Skeletal muscle tissue (tissue), 4 donors: ENCODE data around the gene TSPAN9. TPM values are rescaled to one million over a fixed set of nuclear protein-coding genes. Genes with fewer than 3 reads are reported as not detected.

Experiments used
- H3K27ac ChIP-seq: one replicate; pipeline ENCODE4 v1.7.0; 2013; ENCODE audit warnings: mild to moderate bottlenecking, low read depth, low read length, inconsistent platforms
- H3K27me3 ChIP-seq, 3 donors: one replicate each; pipeline ENCODE4 v1.7.0; 2013; ENCODE audit warnings: low read length in 3 of 3; ENCODE audit not compliant: control insufficient read depth in 3 of 3, insufficient read depth in 3 of 3
- H3K36me3 ChIP-seq, 3 donors: one replicate each; pipeline ENCODE4 v1.7.0; 2013; ENCODE audit warnings: low read length in 3 of 3; ENCODE audit not compliant: control insufficient read depth in 3 of 3, insufficient read depth in 3 of 3
- H3K4me1 ChIP-seq, 3 donors: one replicate each; pipeline ENCODE4 v1.7.0; 2013; ENCODE audit warnings: low read length in 3 of 3, mild to moderate bottlenecking in 3 of 3; ENCODE audit not compliant: control insufficient read depth in 3 of 3, insufficient read depth in 3 of 3
- H3K4me3 ChIP-seq, 3 donors: one replicate each; pipeline ENCODE4 v1.7.0; 2013; ENCODE audit warnings: low read length in 3 of 3
- H3K9ac ChIP-seq, 3 donors: one replicate each; pipeline ENCODE4 v1.7.0; 2013; ENCODE audit warnings: low read length in 3 of 3, mild to moderate bottlenecking in 3 of 3, moderate library complexity in 2 of 3, low read depth in 1 of 3
- H3K9me3 ChIP-seq, 3 donors: one replicate each; pipeline ENCODE4 v1.7.0; 2013; ENCODE audit warnings: low read length in 3 of 3; ENCODE audit not compliant: control insufficient read depth in 3 of 3
- total RNA-seq: library from RNA; depleted of rRNA; stranded (reverse); fragments of >200 nt; gene quantifications from one replicate; pipeline ENCODE4 v1.2.3, GENCODE V29; 2014
- donor health status: Osteomylitis.

TSPAN9 gene
- total RNA-seq, 1 donor from 2014 or later, result 66.3 TPM

- Histone ChIP-seq H3K4me1 (peaks cover 6 to 33% (median 22%) of the 10 kb centered on the region in 3 donors), H3K4me3 (no peak overlapping the region), H3K36me3 (no peaks in the 10 kb centered on the region), H3K9ac (no peak overlapping the region), H3K9me3 (no peaks in the 10 kb centered on the region), H3K27ac (no peak overlapping the region), H3K27me3 (no peaks in the 10 kb centered on the region)
These were observed 192.4 kb downstream of the TSPAN9 start for GRCh38 chr12:3269594-3269993.

DNA sequence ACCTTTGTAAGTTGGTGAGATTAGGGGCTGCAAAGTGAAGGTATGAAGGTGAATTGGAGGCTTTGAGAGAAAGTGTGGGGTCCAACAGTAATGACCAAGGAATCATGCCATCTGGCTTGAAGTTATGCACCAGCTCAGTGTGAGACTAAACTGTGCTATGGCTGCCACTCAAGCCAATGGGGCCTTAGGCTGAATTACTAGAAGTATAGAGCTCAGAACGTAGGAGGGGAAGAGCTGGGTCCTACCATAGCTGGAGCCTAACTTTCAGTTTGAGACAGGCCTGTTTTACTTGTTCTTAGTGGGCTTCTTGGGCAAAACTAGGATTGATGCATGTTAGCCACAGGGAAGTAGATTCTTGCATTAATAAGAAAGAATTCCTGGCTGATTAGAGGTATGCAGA is 194.0 kb downstream of the TSPAN9 start:
- H3K27ac ChIP-seq, result no peak overlapping the region
- H3K27me3 ChIP-seq, result no peaks in the 10 kb centered on the region
- H3K9ac ChIP-seq, result no peak overlapping the region
- no peaks in the 10 kb centered on the region for H3K36me3 ChIP-seq
- peaks cover 16 to 29% (median 26%) of the 10 kb centered on the region in 3 donors for H3K4me1 ChIP-seq
- H3K9me3 ChIP-seq, result no peaks in the 10 kb centered on the region
- no peak overlapping the region for H3K4me3 ChIP-seq

DNA sequence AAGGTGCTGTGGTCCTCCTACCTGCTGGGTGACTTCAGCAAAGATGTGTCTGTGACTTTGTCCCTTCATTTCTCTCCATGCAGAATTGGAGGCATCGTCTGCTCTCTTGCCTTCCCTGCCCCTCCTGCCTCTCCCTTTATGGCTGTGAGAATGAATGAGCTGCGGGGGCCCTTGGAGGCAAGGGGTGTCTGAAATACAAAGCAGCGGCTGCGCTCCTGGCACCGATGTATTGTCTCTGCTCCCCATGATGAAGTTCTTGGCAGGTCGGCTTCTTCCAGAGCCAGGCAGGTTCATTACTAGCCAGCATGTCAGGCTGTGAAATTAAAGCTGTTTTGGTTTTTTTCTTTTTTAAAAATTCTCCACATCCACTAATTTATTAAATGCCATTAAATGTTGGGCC is 194.5 kb downstream of the TSPAN9 start:
- H3K4me1 ChIP-seq, result peaks cover 12 to 25% (median 22%) of the 10 kb centered on the region in 3 donors
- no peak overlapping the region for H3K4me3 ChIP-seq
- H3K27ac ChIP-seq, result no peak overlapping the region
- no peaks in the 10 kb centered on the region for H3K9me3 ChIP-seq
- no peak overlapping the region for H3K9ac ChIP-seq
- no peaks in the 10 kb centered on the region for H3K36me3 ChIP-seq
- H3K27me3 ChIP-seq, result no peaks in the 10 kb centered on the region

DNA sequence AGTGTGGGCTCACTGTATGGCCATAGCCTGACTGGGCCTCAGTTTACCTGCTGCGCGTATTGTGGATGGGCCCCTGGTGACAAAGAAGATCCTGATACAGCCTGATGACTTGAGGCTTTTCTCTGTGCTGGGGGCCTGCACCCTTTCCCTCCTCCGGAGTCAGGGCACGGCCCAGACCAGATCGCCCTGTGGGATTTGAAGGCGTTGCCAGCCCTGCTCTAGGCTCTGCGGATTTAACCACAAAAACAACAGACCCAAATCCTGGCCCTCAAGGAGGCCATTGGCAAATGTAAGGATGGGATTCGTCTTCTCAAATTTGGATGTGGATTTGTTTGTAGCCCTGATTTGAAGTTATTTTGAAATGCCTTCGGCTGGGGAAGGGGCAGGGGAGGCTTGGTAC is 195.8 kb downstream of the TSPAN9 start:
- H3K4me1 ChIP-seq, result peaks cover 12 to 23% (median 18%) of the 10 kb centered on the region in 3 donors
- peaks cover 0 to 2% (median 0%) of the 10 kb centered on the region in 3 donors for H3K36me3 ChIP-seq
- peak overlapping the region in 1 of 3 donors; percentile 14 for H3K9ac ChIP-seq
- H3K4me3 ChIP-seq, result no peak overlapping the region
- no peak overlapping the region for H3K27ac ChIP-seq
- H3K27me3 ChIP-seq, result no peaks in the 10 kb centered on the region
- H3K9me3 ChIP-seq, result no peaks in the 10 kb centered on the region

GRCh38 chr12:3273409-3273853 is 196.3 kb downstream of the TSPAN9 start:
- Histone ChIP-seq H3K4me3 (no peak overlapping the region), H3K27ac (no peak overlapping the region), H3K27me3 (peaks cover 0 to 3% (median 0%) of the 10 kb centered on the region in 3 donors), H3K36me3 (peaks cover 0 to 2% (median 0%) of the 10 kb centered on the region in 3 donors), H3K9me3 (no peaks in the 10 kb centered on the region), H3K4me1 (peaks cover 12 to 23% (median 18%) of the 10 kb centered on the region in 3 donors), H3K9ac (peak overlapping the region in 1 of 3 donors; percentile 14)

- Histone ChIP-seq H3K4me1 (peaks cover 12 to 23% (median 18%) of the 10 kb centered on the region in 3 donors), H3K36me3 (peaks cover 0 to 2% (median 0%) of the 10 kb centered on the region in 3 donors), H3K27ac (no peak overlapping the region), H3K4me3 (no peak overlapping the region), H3K9ac (no peak overlapping the region), H3K9me3 (no peaks in the 10 kb centered on the region), H3K27me3 (peaks cover 0 to 4% (median 0%) of the 10 kb centered on the region in 3 donors)
These were observed 197.5 kb downstream of the TSPAN9 start for GRCh38 chr12:3274664-3275063.

DNA sequence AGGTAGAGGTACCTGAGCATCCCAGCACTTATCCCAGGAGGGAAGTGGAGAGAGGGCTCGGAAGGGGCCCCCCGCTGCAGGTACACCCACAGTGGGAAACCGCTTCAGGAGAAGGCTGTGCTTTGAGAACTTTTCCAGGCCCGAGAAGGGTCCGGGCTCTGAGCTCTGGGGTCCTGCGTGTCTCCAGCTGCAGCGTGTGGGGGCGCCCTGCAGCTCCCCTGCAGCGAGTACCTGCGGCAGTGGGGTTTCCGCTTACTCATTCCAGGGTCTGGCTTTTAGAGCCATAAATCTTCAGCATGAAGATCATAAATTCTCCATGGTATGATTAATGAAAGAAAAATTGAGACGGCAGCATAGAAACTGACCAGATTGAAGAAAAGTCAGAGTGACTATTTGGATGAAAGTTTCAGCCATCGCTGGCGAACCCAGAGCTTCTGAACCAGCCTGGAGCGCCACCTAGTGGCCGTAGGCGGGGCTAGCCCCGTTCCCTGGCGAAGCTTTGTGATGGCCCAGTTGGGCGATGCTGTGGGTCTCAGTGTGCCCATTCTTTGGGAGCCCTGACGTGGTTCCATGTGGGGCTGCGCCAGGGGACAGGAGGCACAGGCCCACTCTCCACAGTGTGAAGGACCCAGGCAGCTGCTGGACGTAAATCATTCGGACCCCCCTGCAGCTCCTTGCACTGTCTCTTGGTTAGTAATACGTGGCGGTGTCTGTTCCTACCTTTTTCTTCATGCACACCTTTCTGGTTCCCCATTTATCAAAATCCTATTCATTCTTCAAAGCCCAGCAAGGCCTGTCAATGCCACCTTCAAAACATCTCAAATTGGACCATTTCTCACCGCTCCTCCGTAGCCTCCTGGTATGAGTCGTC is 198.2 kb downstream of the TSPAN9 start:
- H3K9me3 ChIP-seq, result no peaks in the 10 kb centered on the region
- peaks cover 12 to 23% (median 18%) of the 10 kb centered on the region in 3 donors for H3K4me1 ChIP-seq
- H3K27me3 ChIP-seq, result peaks cover 0 to 6% (median 0%) of the 10 kb centered on the region in 3 donors
- H3K36me3 ChIP-seq, result peaks cover 0 to 2% (median 0%) of the 10 kb centered on the region in 3 donors
- no peak overlapping the region for H3K27ac ChIP-seq
- no peak overlapping the region for H3K4me3 ChIP-seq
- H3K9ac ChIP-seq, result no peak overlapping the region

- Histone ChIP-seq H3K9me3 (no peaks in the 10 kb centered on the region), H3K27ac (no peak overlapping the region), H3K4me1 (peaks cover 12 to 23% (median 18%) of the 10 kb centered on the region in 3 donors), H3K9ac (no peak overlapping the region), H3K36me3 (peaks cover 0 to 3% (median 0%) of the 10 kb centered on the region in 3 donors), H3K4me3 (no peak overlapping the region), H3K27me3 (peaks cover 0 to 6% (median 0%) of the 10 kb centered on the region in 3 donors)
These were observed 199.0 kb downstream of the TSPAN9 start for GRCh38 chr12:3276226-3276625.

- peaks cover 12 to 23% (median 18%) of the 10 kb centered on the region in 3 donors for H3K4me1 ChIP-seq
- H3K27ac ChIP-seq, result no peak overlapping the region
- peaks cover 0 to 6% (median 0%) of the 10 kb centered on the region in 3 donors for H3K27me3 ChIP-seq
- no peaks in the 10 kb centered on the region for H3K9me3 ChIP-seq
- peaks cover 7 to 11% (median 9%) of the 10 kb centered on the region in 3 donors for H3K36me3 ChIP-seq
- no peak overlapping the region for H3K9ac ChIP-seq
- no peak overlapping the region for H3K4me3 ChIP-seq
These were observed 200.2 kb downstream of the TSPAN9 start for GRCh38 chr12:3277306-3277943.
